MV-4-11 (cell line): ENCODE data around the gene TREH.
A peak's percentile ranks its signal among the peaks of the same experiment; 100 is the strongest.

Experiments used
- DNase-seq: peaks from one replicate; lab custom pipeline; 2025; lab: John Stamatoyannopoulos, UW

TREH gene

GRCh38 chr11:118610225-118610772, 69.2 kb downstream of the TREH start:
- no peak for DNase-seq

GRCh38 chr11:118609380-118610224, 69.8 kb downstream of the TREH start:
- no peak for DNase-seq

- DNase-seq: peak; percentile 60
Observed at GRCh38 chr11:118608360-118609227, 70.9 kb downstream of the TREH start.

- DNase-seq: peak; percentile 16
Observed at GRCh38 chr11:118607401-118608359, 71.8 kb downstream of the TREH start, which contains the start of gene PHLDB1. Gene PHLDB1 (plus strand): TSS chr11:118607615. CDS start chr11:118613837, 6,222 bp downstream.
